Nephron (organoid): Measurements from ENCODE around the gene SPR.

Experiments
- H3K27ac Mint-ChIP-seq, 3 experiments: 2 replicates each; pipeline ENCODE4 v1.8.0; 2020; ENCODE audit warnings: mixed read lengths in 3 of 3, mild to moderate bottlenecking in 2 of 3, moderate library complexity in 1 of 3
- H3K27me3 Mint-ChIP-seq: 2 replicates; pipeline ENCODE4 v1.8.0; 2021; ENCODE audit warnings: low read depth, mild to moderate bottlenecking, moderate library complexity, mixed read lengths
- H3K36me3 Mint-ChIP-seq: 2 replicates; pipeline ENCODE4 v1.8.0; 2020; ENCODE audit warnings: low read depth, mixed read lengths
- H3K4me1 Mint-ChIP-seq: 2 replicates; pipeline ENCODE4 v1.8.0; 2020; ENCODE audit warnings: mixed read lengths
- H3K4me3 Mint-ChIP-seq, 3 experiments: 2 replicates each; pipeline ENCODE4 v1.8.0; 2020; ENCODE audit warnings: mild to moderate bottlenecking in 3 of 3, mixed read lengths in 3 of 3, moderate library complexity in 2 of 3
- H3K9me3 Mint-ChIP-seq: 2 replicates; pipeline ENCODE4 v1.8.0; 2020; ENCODE audit warnings: mixed read lengths
- CTCF ChIP-seq, 3 experiments: fragments of 200-600 bp; sonication (generic); IDR thresholded peaks; one replicate each; pipeline ENCODE4 v1.5.0; 2021; ENCODE audit warnings: antibody characterized with exemption in 3 of 3; ENCODE audit not compliant: unreplicated experiment in 3 of 3

The SPR gene

GRCh38 chr2:72917877-72918553, 30.8 kb downstream of the SPR start:
- no peak for TF ChIP-seq CTCF (IDR thresholded peaks at IDR 0.05; ENCODE audit: unreplicated experiment in 3 of 3)
- Mint-ChIP-seq H3K36me3 (peaks cover 5% of the 10 kb centered on the region), H3K27me3 (peaks cover 43% of the 10 kb centered on the region)

GRCh38 chr2:72919414-72920317, 32.5 kb downstream of the SPR start:
- H3K27me3 Mint-ChIP-seq: peaks cover 26% of the 10 kb centered on the region

More at GRCh38 chr2:72917877-72918553, 30.8 kb downstream of the SPR start:
- Mint-ChIP-seq H3K4me3 (peak overlapping the region; percentile 69 to 84 (median 81)), H3K9me3 (no peaks in the 10 kb centered on the region), H3K4me1 (no peaks in the 10 kb centered on the region), H3K27ac (peak overlapping the region in 1 of 3 experiments; percentile 86)

GRCh38 chr2:72920318-72921087, 33.3 kb downstream of the SPR start:
- Mint-ChIP-seq H3K9me3 (no peaks in the 10 kb centered on the region), H3K27me3 (peaks cover 18% of the 10 kb centered on the region), H3K4me1 (no peaks in the 10 kb centered on the region), H3K27ac (no peak overlapping the region), H3K36me3 (peaks cover 5% of the 10 kb centered on the region), H3K4me3 (peak overlapping the region; percentile 65 to 77 (median 71))
- no peak for TF ChIP-seq CTCF (IDR thresholded peaks at IDR 0.05; ENCODE audit: unreplicated experiment in 3 of 3)

More at GRCh38 chr2:72919414-72920317, 32.5 kb downstream of the SPR start:
- peaks cover 5% of the 10 kb centered on the region for H3K36me3 Mint-ChIP-seq
- H3K4me3 Mint-ChIP-seq: peak overlapping the region; percentile 65 to 84 (median 81)
- H3K4me1 Mint-ChIP-seq: no peaks in the 10 kb centered on the region
- no peaks in the 10 kb centered on the region for H3K9me3 Mint-ChIP-seq
- no peak overlapping the region for H3K27ac Mint-ChIP-seq
- TF ChIP-seq CTCF (IDR thresholded peaks at IDR 0.05; ENCODE audit: unreplicated experiment in 3 of 3): no peak

- Mint-ChIP-seq H3K4me3 (peak overlapping the region in 1 of 3 experiments; percentile 19), H3K27me3 (peaks cover 10% of the 10 kb centered on the region), H3K9me3 (no peaks in the 10 kb centered on the region), H3K4me1 (no peaks in the 10 kb centered on the region), H3K27ac (no peak overlapping the region), H3K36me3 (peaks cover 5% of the 10 kb centered on the region)
- TF ChIP-seq CTCF (IDR thresholded peaks at IDR 0.05; ENCODE audit: unreplicated experiment in 3 of 3): no peak
Measured at GRCh38 chr2:72921088-72921851, 34.1 kb downstream of the SPR start.

- H3K4me3 Mint-ChIP-seq: no peak overlapping the region
- H3K36me3 Mint-ChIP-seq: peaks cover 5% of the 10 kb centered on the region
- TF ChIP-seq CTCF (IDR thresholded peaks at IDR 0.05; ENCODE audit: unreplicated experiment in 3 of 3): no peak
- no peak overlapping the region for H3K27ac Mint-ChIP-seq
- H3K9me3 Mint-ChIP-seq: no peaks in the 10 kb centered on the region
- H3K27me3 Mint-ChIP-seq: peaks cover 4% of the 10 kb centered on the region
- no peaks in the 10 kb centered on the region for H3K4me1 Mint-ChIP-seq
Measured at GRCh38 chr2:72921853-72922252, 34.6 kb downstream of the SPR start.
